K562 (cell line): ENCODE results near the gene NAA10. TPM values are rescaled to one million over a fixed set of nuclear protein-coding genes. Genes with fewer than 3 reads are reported as not detected.

Experiments used
- DMBX1 ChIP-seq: fragments of 250-450 bp; sonication (Bioruptor Pico); IDR thresholded peaks from 2 replicates; pipeline ENCODE4 v1.8.0; 2022; ENCODE audit warnings: inconsistent platforms, mild to moderate bottlenecking, moderate library complexity, borderline replicate concordance
- FOXK1 ChIP-seq: sonication (generic); formaldehyde crosslinking; IDR thresholded peaks from 2 replicates; pipeline ENCODE4 v1.8.0; 2022; ENCODE audit warnings: missing genetic modification reagents, mild to moderate bottlenecking, borderline replicate concordance
- GTF2E2 ChIP-seq: fragments of 200-800 bp; sonication (Bioruptor generic); IDR thresholded peaks from 2 replicates; pipeline ENCODE4 v1.6.1; 2016; ENCODE audit warnings: missing genetic modification characterization, missing compliant biosample characterization
- HDAC3 ChIP-seq: fragments of 450-650 bp; IDR thresholded peaks from 2 replicates; pipeline ENCODE4 v1.6.1; 2018; ENCODE audit warnings: borderline replicate concordance, mild to moderate bottlenecking, moderate library complexity; ENCODE audit not compliant: partially characterized antibody
- LCOR ChIP-seq: sonication (generic); formaldehyde crosslinking; IDR thresholded peaks from 2 replicates; pipeline ENCODE4 v1.8.0; 2022; ENCODE audit warnings: mild to moderate bottlenecking, missing genetic modification reagents
- RFX1 ChIP-seq: fragments of 450-650 bp; IDR thresholded peaks from 2 replicates; pipeline ENCODE4 v1.6.1; 2016; ENCODE audit warnings: mild to moderate bottlenecking, moderate library complexity
- polyA plus RNA-seq, 8 experiments: library from polyadenylated mRNA; depleted of rRNA in 4 of 8; stranded (reverse) in 5 of 8; unstranded in 3 of 8; fragments of >200 nt; fragmentation: Nextera tagmentation in 2 of 8; fragmentation: Illumina TruSeq in 1 of 8; extraction: Ambion mirVana in 2 of 8; extraction: Trizol in 1 of 8; gene quantifications; 2 replicates each; pipeline versions ENCODE4 v1.2.1 to v1.2.3, GENCODE V29; 2011 to 2014; ENCODE audit warnings: inconsistent platforms in 1 of 8, missing spikeins in 1 of 8
- total RNA-seq, 7 experiments: library from RNA; depleted of rRNA in 6 of 7; stranded (reverse); fragments of >200 nt in 6 of 7; fragmentation: Illumina TruSeq in 2 of 7; extraction: Trizol in 2 of 7; gene quantifications; 2 replicates each; pipeline versions ENCODE4 v1.2.1 to v1.2.3, GENCODE V29; 2011 to 2021; ENCODE audit warnings: low replicate concordance in 1 of 7
- TF ChIP-seq, protein P1 (sequence below): sonication (generic); formaldehyde crosslinking; IDR thresholded peaks from 2 replicates; pipeline ENCODE4 v1.8.1; 2023; ENCODE audit warnings: missing genetic modification reagents, mild to moderate bottlenecking, borderline replicate concordance
- TF ChIP-seq, protein P2 (sequence below): sonication (generic); formaldehyde crosslinking; IDR thresholded peaks from 2 replicates; pipeline ENCODE4 v1.4.0; 2020; ENCODE audit warnings: mild to moderate bottlenecking, missing genetic modification reagents
- TF ChIP-seq, protein P3 (sequence below): sonication (generic); IDR thresholded peaks from 2 replicates; pipeline ENCODE4 v1.6.1; 2016
- TF ChIP-seq, protein P4 (sequence below), 2 experiments: fragments of 200-800 bp in 1 of 2; sonication (Bioruptor generic) in 1 of 2; sonication (generic) in 1 of 2; formaldehyde crosslinking in 1 of 2; IDR thresholded peaks in 1 of 2; conservative IDR thresholded peaks in 1 of 2; 2 replicates each; pipeline versions ENCODE4 v1.5.0 to v1.6.1; 2016 to 2020; ENCODE audit warnings: missing compliant biosample characterization in 1 of 2, missing genetic modification characterization in 1 of 2, missing genetic modification reagents in 1 of 2

NAA10 gene
- total and polyA plus RNA-seq, 9 of the 15 experiments (the other 6 are each of a cell fraction or from before 2014, with no cell fraction given) = 11.1 to 250 (median 134) TPM

DNA sequence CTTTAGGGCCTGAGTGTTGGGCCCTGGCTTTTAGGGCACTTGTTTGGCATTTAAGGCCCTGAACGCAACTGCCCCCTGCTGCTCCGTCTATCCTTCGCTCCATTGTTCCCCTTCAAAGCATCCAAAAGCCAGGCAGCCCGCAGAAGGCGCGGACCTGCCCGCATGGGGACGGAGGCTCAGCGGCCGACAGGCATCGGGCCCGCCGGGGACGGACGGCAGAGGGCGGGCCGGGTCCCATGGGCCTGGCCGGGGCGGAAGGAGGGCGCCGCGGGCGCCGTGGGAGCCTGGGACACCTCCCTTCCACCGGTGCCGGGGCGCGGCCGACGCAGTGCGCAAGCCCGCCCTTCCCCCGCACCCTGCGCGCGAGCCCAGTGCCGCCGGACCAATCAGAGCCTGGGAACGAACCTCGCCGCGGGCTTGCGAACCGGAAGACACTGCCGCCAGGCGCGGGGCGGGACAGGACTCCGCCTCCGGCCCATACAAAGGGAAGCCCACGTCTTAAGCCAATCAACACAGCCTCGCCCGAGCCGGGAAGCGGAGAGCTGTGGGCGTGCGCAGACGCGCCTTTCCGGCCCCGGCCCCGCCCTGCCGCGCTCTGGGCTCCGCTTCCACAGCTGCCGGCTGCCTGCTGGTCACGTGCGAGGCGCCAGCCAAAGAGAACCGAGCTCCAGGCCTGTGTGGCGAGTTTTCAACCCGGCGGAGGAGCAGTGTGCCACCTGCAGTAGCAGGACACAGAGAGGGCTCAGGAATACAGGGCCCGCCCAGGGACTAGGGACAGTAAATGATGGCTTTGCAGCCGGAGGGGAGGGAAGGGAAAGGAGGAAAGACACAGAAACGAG is 6.7 kb downstream of the NAA10 start (continued):
- TF ChIP-seq, protein P1, sequence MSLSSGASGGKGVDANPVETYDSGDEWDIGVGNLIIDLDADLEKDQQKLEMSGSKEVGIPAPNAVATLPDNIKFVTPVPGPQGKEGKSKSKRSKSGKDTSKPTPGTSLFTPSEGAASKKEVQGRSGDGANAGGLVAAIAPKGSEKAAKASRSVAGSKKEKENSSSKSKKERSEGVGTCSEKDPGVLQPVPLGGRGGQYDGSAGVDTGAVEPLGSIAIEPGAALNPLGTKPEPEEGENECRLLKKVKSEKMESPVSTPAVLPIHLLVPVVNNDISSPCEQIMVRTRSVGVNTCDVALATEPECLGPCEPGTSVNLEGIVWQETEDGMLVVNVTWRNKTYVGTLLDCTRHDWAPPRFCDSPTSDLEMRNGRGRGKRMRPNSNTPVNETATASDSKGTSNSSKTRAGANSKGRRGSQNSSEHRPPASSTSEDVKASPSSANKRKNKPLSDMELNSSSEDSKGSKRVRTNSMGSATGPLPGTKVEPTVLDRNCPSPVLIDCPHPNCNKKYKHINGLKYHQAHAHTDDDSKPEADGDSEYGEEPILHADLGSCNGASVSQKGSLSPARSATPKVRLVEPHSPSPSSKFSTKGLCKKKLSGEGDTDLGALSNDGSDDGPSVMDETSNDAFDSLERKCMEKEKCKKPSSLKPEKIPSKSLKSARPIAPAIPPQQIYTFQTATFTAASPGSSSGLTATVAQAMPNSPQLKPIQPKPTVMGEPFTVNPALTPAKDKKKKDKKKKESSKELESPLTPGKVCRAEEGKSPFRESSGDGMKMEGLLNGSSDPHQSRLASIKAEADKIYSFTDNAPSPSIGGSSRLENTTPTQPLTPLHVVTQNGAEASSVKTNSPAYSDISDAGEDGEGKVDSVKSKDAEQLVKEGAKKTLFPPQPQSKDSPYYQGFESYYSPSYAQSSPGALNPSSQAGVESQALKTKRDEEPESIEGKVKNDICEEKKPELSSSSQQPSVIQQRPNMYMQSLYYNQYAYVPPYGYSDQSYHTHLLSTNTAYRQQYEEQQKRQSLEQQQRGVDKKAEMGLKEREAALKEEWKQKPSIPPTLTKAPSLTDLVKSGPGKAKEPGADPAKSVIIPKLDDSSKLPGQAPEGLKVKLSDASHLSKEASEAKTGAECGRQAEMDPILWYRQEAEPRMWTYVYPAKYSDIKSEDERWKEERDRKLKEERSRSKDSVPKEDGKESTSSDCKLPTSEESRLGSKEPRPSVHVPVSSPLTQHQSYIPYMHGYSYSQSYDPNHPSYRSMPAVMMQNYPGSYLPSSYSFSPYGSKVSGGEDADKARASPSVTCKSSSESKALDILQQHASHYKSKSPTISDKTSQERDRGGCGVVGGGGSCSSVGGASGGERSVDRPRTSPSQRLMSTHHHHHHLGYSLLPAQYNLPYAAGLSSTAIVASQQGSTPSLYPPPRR = no peak
- no peak for TF ChIP-seq HDAC3
- TF ChIP-seq, protein P2, sequence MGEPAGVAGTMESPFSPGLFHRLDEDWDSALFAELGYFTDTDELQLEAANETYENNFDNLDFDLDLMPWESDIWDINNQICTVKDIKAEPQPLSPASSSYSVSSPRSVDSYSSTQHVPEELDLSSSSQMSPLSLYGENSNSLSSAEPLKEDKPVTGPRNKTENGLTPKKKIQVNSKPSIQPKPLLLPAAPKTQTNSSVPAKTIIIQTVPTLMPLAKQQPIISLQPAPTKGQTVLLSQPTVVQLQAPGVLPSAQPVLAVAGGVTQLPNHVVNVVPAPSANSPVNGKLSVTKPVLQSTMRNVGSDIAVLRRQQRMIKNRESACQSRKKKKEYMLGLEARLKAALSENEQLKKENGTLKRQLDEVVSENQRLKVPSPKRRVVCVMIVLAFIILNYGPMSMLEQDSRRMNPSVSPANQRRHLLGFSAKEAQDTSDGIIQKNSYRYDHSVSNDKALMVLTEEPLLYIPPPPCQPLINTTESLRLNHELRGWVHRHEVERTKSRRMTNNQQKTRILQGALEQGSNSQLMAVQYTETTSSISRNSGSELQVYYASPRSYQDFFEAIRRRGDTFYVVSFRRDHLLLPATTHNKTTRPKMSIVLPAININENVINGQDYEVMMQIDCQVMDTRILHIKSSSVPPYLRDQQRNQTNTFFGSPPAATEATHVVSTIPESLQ = 0 out of 2 replicates have a peak, but pooled peaks have one; percentile 25
- no peak for TF ChIP-seq RFX1
- TF ChIP-seq, protein P3, sequence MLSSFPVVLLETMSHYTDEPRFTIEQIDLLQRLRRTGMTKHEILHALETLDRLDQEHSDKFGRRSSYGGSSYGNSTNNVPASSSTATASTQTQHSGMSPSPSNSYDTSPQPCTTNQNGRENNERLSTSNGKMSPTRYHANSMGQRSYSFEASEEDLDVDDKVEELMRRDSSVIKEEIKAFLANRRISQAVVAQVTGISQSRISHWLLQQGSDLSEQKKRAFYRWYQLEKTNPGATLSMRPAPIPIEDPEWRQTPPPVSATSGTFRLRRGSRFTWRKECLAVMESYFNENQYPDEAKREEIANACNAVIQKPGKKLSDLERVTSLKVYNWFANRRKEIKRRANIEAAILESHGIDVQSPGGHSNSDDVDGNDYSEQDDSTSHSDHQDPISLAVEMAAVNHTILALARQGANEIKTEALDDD = no peak
- no peak for TF ChIP-seq FOXK1 (CRISPR knock-in tag)
- no peak for TF ChIP-seq LCOR (CRISPR knock-in tag)
- TF ChIP-seq DMBX1 (CRISPR knock-in tag) = no peak
- TF ChIP-seq, protein P4, sequence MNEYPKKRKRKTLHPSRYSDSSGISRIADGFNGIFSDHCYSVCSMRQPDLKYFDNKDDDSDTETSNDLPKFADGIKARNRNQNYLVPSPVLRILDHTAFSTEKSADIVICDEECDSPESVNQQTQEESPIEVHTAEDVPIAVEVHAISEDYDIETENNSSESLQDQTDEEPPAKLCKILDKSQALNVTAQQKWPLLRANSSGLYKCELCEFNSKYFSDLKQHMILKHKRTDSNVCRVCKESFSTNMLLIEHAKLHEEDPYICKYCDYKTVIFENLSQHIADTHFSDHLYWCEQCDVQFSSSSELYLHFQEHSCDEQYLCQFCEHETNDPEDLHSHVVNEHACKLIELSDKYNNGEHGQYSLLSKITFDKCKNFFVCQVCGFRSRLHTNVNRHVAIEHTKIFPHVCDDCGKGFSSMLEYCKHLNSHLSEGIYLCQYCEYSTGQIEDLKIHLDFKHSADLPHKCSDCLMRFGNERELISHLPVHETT (CRISPR knock-in tag; conservative IDR thresholded peaks at IDR 0.05 in 1 of 2, IDR thresholded peaks at IDR 0.05 in 1 of 2) = peak in 1 of 2 experiments; percentile 99; a peak in 2 of 4 replicates
- TF ChIP-seq GTF2E2 (tag) = no peak
